ENCODE measurements around the gene FAAP100.
A peak's percentile ranks its signal among the peaks of the same experiment; 100 is the strongest.

- TF ChIP-seq CTCF (IDR thresholded peaks at IDR 0.05) (peak; percentile 67 to 85 (median 82)), POLR2A (IDR thresholded peaks at IDR 0.05) (no peak)
Measured at GRCh38 chr17:81601525-81602120, 49.5 kb upstream of the FAAP100 start.

Measured in body of pancreas (tissue), 4 donors.